ENCODE data around the gene ACSBG1. TPM values are rescaled to one million over a fixed set of nuclear protein-coding genes. Genes with fewer than 3 reads are reported as not detected.
A peak's percentile ranks its signal among the peaks of the same experiment; 100 is the strongest.

The ACSBG1 gene
- total RNA-seq, 1 donor from 2014 or later, result 1.2 TPM

- TF ChIP-seq CTCF (IDR thresholded peaks at IDR 0.05; ENCODE audit: unreplicated experiment), result no peak
- H3K4me1 Mint-ChIP-seq, result peaks cover 33% of the 10 kb centered on the region
- H3K27me3 Mint-ChIP-seq (ENCODE audit: low read depth), result peaks cover 4% of the 10 kb centered on the region
- peak in 1 of 2 experiments; percentile 36 for DNase-seq (ENCODE audit: low spot score in 2 of 2, unreplicated experiment in 2 of 2)
- H3K27ac Mint-ChIP-seq, result peak overlapping the region; percentile 71
- H3K4me3 Mint-ChIP-seq, result no peak overlapping the region
- no peaks in the 10 kb centered on the region for H3K36me3 Mint-ChIP-seq
- no peaks in the 10 kb centered on the region for H3K9me3 Mint-ChIP-seq
Measured at GRCh38 chr15:78209646-78210348, 24.6 kb downstream of the ACSBG1 start.

- no peaks in the 10 kb centered on the region for H3K9me3 Mint-ChIP-seq
- H3K4me3 Mint-ChIP-seq, result no peak overlapping the region
- TF ChIP-seq CTCF (IDR thresholded peaks at IDR 0.05; ENCODE audit: unreplicated experiment), result no peak
- peaks cover 4% of the 10 kb centered on the region for H3K27me3 Mint-ChIP-seq (ENCODE audit: low read depth)
- H3K36me3 Mint-ChIP-seq, result no peaks in the 10 kb centered on the region
- peak overlapping the region; percentile 71 for H3K27ac Mint-ChIP-seq
- peaks cover 33% of the 10 kb centered on the region for H3K4me1 Mint-ChIP-seq
- DNase-seq (ENCODE audit: low spot score in 2 of 2, unreplicated experiment in 2 of 2), result peak in 1 of 2 experiments; percentile 40
Measured at GRCh38 chr15:78208887-78209645, 25.3 kb downstream of the ACSBG1 start.

GRCh38 chr15:78208341-78208844, 26.0 kb downstream of the ACSBG1 start:
- H3K27ac Mint-ChIP-seq, result no peak overlapping the region
- peaks cover 33% of the 10 kb centered on the region for H3K4me1 Mint-ChIP-seq
- H3K36me3 Mint-ChIP-seq, result no peaks in the 10 kb centered on the region
- H3K27me3 Mint-ChIP-seq (ENCODE audit: low read depth), result peaks cover 4% of the 10 kb centered on the region
- no peaks in the 10 kb centered on the region for H3K9me3 Mint-ChIP-seq
- no peak overlapping the region for H3K4me3 Mint-ChIP-seq
- DNase-seq (ENCODE audit: low spot score in 2 of 2, unreplicated experiment in 2 of 2), result no peak
- TF ChIP-seq CTCF (IDR thresholded peaks at IDR 0.05; ENCODE audit: unreplicated experiment), result no peak

- no peak overlapping the region for H3K27ac Mint-ChIP-seq
- H3K36me3 Mint-ChIP-seq, result no peaks in the 10 kb centered on the region
- peaks cover 29% of the 10 kb centered on the region for H3K4me1 Mint-ChIP-seq
- no peak for DNase-seq (ENCODE audit: low spot score in 2 of 2, unreplicated experiment in 2 of 2)
- no peaks in the 10 kb centered on the region for H3K9me3 Mint-ChIP-seq
- no peak for TF ChIP-seq CTCF (IDR thresholded peaks at IDR 0.05; ENCODE audit: unreplicated experiment)
- no peak overlapping the region for H3K4me3 Mint-ChIP-seq
- H3K27me3 Mint-ChIP-seq (ENCODE audit: low read depth), result peaks cover 1% of the 10 kb centered on the region
Measured at GRCh38 chr15:78207641-78208340, 26.6 kb downstream of the ACSBG1 start.

GRCh38 chr15:78207110-78207458, 27.3 kb downstream of the ACSBG1 start:
- no peak for DNase-seq (ENCODE audit: low spot score in 2 of 2, unreplicated experiment in 2 of 2)
- Mint-ChIP-seq H3K9me3 (no peaks in the 10 kb centered on the region), H3K4me3 (no peak overlapping the region), H3K27ac (peak overlapping the region; percentile 30), H3K27me3 (ENCODE audit: low read depth) (peaks cover 3% of the 10 kb centered on the region), H3K36me3 (no peaks in the 10 kb centered on the region), H3K4me1 (peaks cover 28% of the 10 kb centered on the region)
- TF ChIP-seq CTCF (IDR thresholded peaks at IDR 0.05; ENCODE audit: unreplicated experiment), result no peak

All from mesothelial cell of epicardium (in vitro differentiated cells).